ENCODE results near the gene MIEN1.
"Not testable (repeated sequence)": the region's sequence is repeated elsewhere in the genome, so short reads cannot be mapped to it uniquely, and the experiment has no call there.

MIEN1 gene

DNA sequence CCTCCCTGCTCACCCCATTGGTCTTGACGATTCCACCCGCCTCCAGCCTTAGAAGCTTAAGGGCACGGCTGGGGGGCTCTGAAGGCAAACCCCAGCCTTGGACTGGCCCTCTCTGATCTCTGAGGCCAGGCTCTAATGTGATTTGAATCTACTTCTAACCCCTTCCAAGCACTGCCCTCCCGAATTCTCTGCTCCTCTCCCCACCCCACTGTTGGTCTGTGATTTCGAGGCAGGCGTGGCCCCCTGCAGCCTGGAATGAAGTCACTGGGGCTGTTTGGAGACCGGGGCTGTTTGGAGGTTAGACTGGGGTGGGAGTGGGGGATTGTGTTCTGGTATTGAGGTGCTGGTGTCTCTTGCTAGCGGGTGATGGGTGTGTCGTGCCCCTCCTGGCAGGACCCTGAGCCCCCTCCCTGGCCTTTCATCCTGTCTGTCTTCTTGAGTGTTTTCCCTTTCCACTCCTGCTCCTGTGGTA, 9.6 kb upstream of the MIEN1 start:
- DNase-seq (ENCODE audit: low spot score): peak; percentile 36

DNA sequence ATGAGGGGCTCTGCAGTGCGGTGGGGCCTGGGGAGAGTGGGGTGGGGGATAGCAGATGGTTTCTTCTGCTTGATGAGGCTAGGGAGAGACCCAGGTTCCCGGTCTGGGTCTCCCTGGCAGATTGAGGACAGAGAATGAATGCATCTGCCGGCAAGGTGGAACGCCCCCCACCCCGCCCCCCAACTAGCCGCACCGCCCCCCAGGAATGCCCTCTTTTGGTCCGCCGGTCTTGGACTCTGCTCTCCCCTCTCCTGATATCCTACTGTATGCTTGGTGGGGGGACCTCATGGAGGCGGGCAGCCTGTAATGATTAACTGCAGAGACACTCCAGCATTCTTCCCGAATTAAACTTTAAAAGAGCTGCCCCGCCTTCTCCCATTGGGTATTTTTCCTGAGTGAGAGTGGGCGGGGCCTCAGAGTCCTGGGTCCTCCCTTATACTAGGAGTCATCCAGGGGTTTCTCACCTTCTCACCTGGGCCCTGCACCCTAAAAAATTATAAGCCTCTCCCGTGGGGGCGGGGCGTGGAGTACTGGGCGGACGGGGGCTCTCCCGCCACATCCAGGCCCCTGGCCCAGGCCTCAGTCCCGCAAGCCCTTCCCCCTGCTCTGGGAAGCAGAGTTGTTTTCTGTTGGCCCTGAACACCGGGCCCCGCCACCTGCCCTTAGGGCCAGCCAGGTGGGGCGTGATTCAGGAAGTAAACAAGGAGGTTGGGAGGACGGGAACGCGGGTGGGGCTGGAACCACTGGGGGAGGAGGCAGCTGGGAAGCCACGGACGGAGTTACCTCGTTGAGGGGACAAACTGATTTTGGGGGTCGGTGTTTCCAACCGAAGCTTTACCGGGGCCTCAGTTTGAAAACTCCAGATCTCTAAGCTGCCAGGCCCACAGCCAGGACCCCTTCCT, 8.9 kb upstream of the MIEN1 start:
- DNase-seq (ENCODE audit: low spot score): peak; percentile 93

DNA sequence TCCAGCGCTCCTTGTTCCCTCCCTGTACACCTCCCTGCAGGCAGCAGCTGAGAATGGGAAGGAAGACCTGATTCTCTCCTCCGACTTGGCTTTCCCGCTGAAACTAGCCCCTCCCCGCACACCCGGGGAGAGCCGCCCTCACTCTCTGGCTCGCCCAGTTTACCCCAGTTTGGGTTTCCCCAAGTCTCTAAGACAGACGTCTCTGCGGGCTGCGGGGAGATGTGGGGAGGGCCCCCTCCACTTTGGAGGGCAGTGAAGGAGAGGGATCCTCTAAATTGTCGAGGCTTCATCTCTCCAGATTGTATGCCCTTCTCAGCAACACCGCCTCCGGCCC, 8.2 kb upstream of the MIEN1 start:
- DNase-seq (ENCODE audit: low spot score): no peak

DNA sequence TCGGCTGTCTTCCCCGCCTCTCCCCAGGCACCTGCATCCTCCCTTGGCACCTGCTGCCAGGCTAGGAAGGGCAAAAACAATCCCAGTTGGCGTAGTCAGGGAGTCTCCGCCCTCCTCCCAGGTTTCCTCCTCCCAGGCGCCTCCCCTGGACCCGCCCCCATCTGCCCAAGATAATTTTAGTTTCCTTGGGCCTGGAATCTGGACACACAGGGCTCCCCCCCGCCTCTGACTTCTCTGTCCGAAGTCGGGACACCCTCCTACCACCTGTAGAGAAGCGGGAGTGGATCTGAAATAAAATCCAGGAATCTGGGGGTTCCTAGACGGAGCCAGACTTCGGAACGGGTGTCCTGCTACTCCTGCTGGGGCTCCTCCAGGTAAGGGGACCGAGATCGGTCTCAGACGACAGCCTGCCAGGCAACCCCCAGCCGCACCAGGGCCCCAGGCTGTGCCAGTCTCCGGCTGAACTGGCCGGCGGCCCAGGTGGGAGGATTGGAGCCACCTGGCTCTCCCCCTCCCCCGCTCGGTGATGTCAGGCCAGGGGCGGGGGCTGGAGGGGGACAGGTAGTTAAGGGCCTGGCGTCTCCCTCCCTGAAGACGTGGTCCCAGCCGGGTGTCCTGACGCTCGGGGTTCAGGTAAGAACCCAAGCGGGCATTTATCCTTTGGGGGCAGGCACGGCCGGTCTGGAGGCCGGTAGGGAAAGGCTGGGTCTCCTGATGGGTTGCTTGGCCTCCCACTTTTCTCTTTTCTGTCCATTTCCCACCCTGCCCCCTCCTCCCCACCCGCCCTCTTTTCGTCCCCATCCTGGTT, 7.6 kb upstream of the MIEN1 start, which contains the start of gene GRB7:
TSS of gene GRB7 (plus strand) at position 179 of the 808 bp plus-strand sequence. CDS start 4,364 bp downstream, outside the sequence.
- DNase-seq (ENCODE audit: low spot score): peak; percentile 88

DNA sequence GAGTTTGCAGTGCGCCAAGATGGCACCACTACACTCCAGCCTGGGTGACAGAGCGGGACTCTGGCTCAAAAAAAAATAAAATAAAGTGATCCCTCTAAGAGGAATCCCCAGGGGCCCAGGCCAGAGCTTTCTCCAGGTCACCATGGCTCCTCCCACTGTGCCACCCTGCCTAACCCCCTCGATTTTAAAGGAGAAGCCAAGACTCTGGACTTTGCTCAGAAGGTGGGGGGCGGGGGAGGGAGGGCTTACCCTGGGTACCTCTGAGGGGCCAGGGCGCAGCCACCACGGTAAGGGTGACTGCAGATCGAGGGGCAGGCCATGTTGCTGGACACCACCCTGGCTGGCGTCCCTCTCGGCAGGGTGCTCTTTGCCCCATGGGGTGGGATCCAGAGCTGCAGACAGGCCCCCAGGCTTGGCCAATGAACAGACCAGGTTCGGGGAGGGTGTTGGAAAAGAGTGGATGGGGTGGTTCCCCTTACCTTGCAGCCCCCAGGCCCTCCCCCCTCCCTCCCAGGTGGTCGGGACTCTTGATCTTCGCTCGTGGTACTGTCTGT, 7.0 kb upstream of the MIEN1 start:
- DNase-seq (ENCODE audit: low spot score): no peak

DNA sequence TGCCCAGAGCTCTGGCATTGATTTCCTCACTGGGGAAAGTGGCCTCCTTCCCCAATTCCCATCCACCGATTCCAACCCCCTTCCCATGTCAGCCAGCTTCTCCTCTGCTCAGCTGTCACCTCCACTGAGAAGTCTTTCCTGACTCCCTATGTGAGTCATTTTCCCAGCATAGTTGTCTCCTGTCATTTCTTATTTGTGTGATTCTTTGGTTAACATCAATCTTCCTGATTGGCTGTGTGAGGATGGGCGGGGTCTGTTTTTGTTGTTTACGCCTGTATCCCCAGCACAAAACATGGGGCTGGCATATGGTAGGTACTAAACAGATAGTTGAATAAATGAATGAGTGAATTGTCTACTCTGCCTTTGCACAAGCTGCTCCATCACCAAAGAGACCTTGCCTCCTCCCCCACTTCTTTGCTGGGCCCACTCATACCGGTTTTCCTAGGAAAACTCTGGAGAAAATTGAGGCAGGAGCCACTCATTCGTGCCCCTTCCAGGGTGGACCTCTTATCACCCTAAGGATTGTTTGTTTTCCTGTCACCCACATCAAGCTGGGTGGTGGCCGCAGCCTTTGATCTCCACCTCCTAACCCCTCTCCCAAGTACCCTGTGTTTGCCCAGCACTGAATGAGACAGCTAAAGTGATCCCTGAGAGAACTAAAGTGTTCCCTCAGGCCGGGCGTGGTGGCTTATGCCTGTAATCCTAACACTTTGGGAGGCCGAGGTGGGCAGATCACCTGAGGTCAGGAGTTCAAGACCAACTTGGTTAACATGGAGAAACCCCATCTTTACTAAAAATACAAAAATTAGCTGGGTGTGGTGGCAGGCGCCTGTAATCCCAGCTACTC, 6.2 kb upstream of the MIEN1 start:
- DNase-seq (ENCODE audit: low spot score): peak; percentile 46

DNA sequence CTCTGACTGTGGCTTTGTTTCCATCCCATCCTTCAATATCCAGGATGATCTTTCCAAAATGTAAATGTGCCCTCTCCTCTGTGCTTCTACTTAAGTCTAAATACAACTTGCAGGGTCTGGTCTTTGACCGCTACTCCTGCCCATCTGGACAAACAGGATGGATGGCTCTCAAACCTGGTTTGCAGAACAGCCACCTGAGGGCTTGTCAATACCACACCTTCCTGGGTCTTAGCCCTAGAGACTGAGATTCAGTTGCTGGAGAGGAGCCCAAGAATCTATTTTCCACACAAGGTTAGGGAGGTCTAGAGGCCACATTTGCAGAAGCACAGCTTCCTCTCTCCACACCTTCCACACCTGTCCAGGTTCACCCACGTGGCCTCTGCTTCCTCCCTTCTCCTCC, 5.5 kb upstream of the MIEN1 start:
- DNase-seq (ENCODE audit: low spot score): no peak

DNA sequence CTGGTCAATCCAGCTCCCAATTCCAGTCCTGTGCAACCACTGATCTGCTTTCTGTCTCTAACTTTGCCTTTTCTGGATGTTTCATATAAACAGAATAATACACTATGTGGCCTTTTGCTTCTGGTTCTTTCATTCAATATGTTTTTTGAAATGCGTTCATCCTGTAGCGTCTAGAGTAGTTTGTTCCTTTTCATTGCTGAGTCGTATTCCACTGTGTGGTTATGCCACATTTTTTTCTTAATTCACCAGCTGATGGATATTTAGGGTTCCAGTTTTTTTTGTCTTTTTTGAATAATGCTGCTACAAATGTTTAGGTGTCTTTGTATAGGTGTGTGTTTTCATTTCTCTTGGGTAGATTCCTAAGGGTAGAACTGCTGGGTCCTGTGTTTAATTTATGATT, 2.3 kb upstream of the MIEN1 start:
- DNase-seq (ENCODE audit: low spot score): no peak

DNA sequence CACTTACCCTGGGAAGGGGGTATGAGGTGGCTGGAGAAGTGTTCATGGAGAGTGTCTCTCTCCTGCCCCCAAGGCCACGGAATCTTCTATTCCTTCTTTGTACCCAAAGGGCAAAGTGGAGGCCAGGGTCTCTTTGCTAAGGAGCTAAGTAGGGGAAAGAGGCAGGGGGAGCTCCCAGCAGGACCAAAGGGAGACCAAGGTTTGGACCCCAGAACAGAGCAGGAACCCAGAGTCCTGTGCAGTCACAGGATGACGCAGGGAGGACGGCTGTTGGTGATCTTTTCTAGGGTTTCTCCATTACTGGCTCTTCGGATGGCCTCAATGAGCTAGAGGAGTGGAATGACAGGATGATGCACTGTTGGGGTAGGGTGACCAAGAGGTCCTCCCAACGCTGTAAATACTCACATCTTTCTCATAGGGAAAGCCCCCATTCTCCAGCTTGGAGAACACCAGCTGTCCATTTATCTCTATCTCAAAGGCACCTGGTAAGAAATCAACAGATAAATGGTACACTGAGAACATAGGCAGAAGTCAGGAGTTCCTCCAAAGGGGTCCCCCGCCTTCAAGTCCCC, 966 bp downstream of the MIEN1 start:
- DNase-seq (ENCODE audit: low spot score): no peak

DNA sequence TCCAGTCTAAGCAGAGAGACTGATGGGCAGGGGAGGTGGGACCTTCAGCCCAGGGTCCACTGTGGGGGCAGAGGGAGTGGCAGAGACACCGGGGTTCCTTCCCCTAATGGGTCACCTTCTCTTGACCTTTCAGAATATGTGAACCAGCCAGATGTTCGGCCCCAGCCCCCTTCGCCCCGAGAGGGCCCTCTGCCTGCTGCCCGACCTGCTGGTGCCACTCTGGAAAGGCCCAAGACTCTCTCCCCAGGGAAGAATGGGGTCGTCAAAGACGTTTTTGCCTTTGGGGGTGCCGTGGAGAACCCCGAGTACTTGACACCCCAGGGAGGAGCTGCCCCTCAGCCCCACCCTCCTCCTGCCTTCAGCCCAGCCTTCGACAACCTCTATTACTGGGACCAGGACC, 2.8 kb downstream of the MIEN1 start:
- DNase-seq (ENCODE audit: low spot score): no peak

DNA sequence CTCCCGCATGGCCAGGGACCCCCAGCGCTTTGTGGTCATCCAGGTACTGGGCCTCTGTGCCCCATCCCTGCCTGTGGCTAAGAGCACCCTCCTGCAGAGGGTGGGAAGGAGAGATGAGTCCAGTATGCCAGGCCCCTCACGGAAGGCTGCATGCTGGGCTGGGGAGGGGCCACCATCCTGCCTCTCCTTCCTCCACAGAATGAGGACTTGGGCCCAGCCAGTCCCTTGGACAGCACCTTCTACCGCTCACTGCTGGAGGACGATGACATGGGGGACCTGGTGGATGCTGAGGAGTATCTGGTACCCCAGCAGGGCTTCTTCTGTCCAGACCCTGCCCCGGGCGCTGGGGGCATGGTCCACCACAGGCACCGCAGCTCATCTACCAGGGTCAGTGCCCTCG, 3.7 kb downstream of the MIEN1 start:
- no peak for DNase-seq (ENCODE audit: low spot score)

DNA sequence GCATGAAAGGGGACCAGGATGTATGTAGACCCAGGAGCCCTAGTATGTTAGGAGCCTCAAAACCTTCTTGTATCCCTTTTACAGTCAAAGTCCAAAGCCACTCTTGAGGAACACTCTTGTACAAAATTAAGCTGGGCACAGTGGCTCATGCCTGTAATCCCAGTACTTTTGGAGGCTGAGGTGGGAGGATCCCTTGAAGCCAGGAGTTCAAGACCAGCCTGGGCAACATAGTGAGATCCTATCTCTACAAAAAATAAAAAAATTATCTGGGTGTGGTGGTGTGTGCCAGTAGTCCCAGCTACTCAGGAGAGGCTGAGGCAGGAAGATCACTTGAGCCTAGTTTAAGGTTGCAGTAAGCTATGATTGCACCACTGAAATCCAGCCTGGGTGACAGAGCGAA, 4.4 kb downstream of the MIEN1 start:
- DNase-seq (ENCODE audit: low spot score): not testable (repeated sequence)

DNA sequence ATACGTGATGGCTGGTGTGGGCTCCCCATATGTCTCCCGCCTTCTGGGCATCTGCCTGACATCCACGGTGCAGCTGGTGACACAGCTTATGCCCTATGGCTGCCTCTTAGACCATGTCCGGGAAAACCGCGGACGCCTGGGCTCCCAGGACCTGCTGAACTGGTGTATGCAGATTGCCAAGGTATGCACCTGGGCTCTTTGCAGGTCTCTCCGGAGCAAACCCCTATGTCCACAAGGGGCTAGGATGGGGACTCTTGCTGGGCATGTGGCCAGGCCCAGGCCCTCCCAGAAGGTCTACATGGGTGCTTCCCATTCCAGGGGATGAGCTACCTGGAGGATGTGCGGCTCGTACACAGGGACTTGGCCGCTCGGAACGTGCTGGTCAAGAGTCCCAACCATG, 5.6 kb downstream of the MIEN1 start:
- no peak for DNase-seq (ENCODE audit: low spot score)

DNA sequence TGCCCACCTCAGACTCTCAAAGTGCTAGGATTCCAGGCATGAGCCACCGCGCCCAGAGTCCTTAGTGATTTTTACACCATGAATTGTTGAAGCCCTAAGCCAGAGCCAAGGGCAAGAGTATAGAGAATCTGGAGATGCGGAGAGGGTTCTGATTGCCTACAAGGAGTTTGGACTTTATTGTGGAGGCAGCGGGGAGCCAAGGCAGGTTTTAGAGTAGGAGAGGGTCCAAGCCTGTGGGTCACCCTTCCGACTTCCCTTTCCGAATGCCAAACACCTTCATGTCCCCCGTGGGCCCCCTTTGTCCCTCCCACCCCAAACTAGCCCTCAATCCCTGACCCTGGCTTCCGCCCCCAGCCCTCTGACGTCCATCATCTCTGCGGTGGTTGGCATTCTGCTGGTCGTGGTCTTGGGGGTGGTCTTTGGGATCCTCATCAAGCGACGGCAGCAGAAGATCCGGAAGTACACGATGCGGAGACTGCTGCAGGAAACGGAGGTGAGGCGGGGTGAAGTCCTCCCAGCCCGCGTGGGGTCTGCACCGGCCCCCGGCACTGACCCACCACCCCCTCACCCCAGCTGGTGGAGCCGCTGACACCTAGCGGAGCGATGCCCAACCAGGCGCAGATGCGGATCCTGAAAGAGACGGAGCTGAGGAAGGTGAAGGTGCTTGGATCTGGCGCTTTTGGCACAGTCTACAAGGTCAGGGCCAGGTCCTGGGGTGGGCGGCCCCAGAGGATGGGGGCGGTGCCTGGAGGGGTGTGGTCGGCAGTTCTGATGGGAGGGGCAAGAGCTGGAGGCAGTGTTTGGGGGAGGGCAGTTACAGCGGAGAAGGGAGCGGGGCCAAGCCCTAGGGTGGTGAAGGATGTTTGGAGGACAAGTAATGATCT, 7.1 kb downstream of the MIEN1 start:
- DNase-seq (ENCODE audit: low spot score): no peak

DNA sequence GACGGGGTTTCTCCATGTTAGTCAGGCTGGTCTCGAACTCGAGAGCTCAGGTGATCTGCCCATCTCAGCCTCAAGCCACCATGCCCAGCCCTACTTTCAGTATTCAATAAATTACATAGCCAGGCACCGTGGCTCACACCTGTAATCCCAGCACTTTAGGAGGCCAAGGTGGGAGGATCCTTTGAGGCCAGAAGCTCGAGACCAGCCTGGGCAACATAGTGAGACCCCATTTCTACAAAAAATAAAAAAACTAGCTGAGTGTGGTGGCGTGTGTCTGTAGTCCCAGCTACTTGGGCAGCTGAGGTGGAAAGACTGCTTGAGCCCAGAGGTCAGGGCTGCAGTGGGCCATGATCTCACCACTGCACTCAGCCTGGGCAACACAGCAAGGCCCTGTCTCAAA, 8.2 kb downstream of the MIEN1 start:
- no peak for DNase-seq (ENCODE audit: low spot score)

DNA sequence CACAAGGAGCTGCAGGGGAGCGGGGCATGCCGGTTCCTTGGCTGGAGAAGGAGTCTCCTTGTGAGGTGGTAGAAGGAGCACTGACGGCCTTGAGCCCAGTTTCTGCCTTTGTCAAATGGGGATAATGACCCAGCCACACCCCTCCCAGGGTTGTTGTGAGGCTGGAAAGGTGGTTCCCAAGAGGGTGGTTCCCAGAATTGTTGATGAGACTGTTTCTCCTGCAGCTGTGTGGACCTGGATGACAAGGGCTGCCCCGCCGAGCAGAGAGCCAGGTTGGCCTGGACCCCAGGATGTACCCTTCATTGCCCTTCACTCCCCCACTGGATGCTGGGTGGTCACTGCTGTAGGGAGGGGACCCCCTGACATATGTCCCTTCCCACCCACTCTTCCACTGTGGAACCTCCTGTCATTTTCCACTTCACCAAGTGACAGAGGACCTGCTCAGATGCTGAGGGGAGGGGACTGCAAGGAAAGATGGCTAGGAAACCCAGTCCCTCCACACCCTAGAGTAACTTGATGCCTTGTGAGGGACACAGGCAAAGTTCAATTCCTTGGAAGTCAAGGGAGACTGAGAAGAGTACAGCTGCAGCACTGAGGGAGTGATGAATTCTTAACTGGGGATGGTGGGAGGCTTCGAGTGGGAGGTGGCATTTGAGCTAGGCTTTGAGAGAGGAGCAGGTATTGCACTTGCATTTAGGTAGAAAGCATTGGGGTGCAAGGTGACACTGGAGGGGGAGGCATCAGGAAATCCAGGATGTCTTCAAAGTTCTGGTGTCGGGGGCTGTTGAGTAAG, 10.6 kb downstream of the MIEN1 start:
- DNase-seq (ENCODE audit: low spot score): no peak

DNA sequence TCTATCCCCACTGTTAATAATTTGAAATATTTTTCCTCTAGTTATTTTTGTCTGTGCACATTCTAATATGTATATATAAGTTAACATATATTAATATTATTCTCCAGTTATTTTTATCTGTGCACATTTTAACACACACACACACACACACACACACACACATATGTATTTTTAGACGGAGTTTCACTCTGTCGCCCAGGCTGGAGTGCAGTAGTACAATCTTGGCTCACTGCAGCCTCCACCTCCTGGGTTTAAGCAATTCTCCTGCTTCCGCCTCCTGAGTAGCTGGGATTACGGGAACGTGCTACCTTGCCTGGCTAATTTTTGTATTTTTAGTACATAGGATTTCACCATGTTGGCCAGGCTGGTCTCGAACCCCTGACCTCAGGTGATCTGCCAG, 12.7 kb downstream of the MIEN1 start:
- no peak for DNase-seq (ENCODE audit: low spot score)

DNA sequence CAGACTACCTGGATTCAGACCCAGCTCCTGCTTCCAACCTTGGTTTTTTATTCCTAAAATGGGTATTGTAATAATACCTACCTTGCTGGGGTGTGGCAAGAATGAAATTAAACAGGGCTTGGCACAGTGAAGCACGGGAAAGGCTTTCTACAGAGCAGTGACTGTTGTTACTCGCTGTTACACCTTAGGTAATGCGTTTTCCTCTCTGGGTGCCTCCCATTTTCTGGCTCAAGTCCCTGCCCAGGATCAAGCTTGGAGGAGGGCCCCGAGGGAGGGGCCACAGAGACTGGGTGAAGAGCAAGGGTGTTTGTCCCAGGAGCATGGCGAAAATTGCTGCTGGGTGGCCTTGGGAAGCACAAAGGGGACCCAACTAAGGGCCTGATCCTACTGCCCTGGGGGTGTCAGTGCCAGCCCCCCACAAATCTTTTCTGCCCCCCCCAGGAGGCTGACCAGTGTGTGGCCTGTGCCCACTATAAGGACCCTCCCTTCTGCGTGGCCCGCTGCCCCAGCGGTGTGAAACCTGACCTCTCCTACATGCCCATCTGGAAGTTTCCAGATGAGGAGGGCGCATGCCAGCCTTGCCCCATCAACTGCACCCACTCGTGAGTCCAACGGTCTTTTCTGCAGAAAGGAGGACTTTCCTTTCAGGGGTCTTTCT, 13.3 kb downstream of the MIEN1 start:
- DNase-seq (ENCODE audit: low spot score): no peak
